GM19238 (cell line): ENCODE results near the gene RAB31.
"Not testable (repeated sequence)": the region's sequence is repeated elsewhere in the genome, so short reads cannot be mapped to it uniquely, and the experiment has no call there.

Experiments used
- DNase-seq: peaks from one replicate; pipeline ENCODE4 v3.0.0; 2011; ENCODE audit warnings: low spot score; ENCODE audit not compliant: insufficient read length

Gene RAB31

GRCh38 chr18:9757827-9758621 lies 49.9 kb downstream of the RAB31 start:
- no peak for DNase-seq

GRCh38 chr18:9758624-9759075 lies 50.5 kb downstream of the RAB31 start:
- DNase-seq, result no peak

GRCh38 chr18:9760641-9761040 lies 52.5 kb downstream of the RAB31 start:
- DNase-seq, result no peak

GRCh38 chr18:9762526-9762925 lies 54.4 kb downstream of the RAB31 start:
- DNase-seq, result no peak

- DNase-seq, result no peak
These were observed 55.1 kb downstream of the RAB31 start for GRCh38 chr18:9763157-9763556.

- DNase-seq, result no peak
These were observed 55.9 kb downstream of the RAB31 start for GRCh38 chr18:9764011-9764481.

GRCh38 chr18:9765501-9765900 lies 57.4 kb downstream of the RAB31 start:
- no peak for DNase-seq

GRCh38 chr18:9766076-9766481 lies 58.0 kb downstream of the RAB31 start:
- no peak for DNase-seq

- DNase-seq, result no peak
These were observed 58.6 kb downstream of the RAB31 start for GRCh38 chr18:9766740-9767139.

GRCh38 chr18:9768071-9768691 lies 60.1 kb downstream of the RAB31 start:
- DNase-seq, result not testable (repeated sequence)

- not testable (repeated sequence) for DNase-seq
These were observed 62.0 kb downstream of the RAB31 start for GRCh38 chr18:9770111-9770510.

GRCh38 chr18:9771261-9771976 lies 63.3 kb downstream of the RAB31 start:
- peak; percentile 38 for DNase-seq

GRCh38 chr18:9771977-9772660 lies 64.0 kb downstream of the RAB31 start:
- DNase-seq, result no peak

- DNase-seq, result no peak
These were observed 65.0 kb downstream of the RAB31 start for GRCh38 chr18:9772847-9773677.

- no peak for DNase-seq
These were observed 66.0 kb downstream of the RAB31 start for GRCh38 chr18:9774150-9774549.

GRCh38 chr18:9775178-9775577 lies 67.1 kb downstream of the RAB31 start:
- no peak for DNase-seq

GRCh38 chr18:9779630-9780029 lies 71.5 kb downstream of the RAB31 start:
- no peak for DNase-seq

- DNase-seq, result no peak
These were observed 74.2 kb downstream of the RAB31 start for GRCh38 chr18:9782073-9782857.

GRCh38 chr18:9786631-9787030 lies 78.5 kb downstream of the RAB31 start:
- no peak for DNase-seq

GRCh38 chr18:9787036-9787435 lies 78.9 kb downstream of the RAB31 start:
- DNase-seq, result no peak
